ENCODE data around the gene EPX.

EPX gene

GRCh38 chr17:58245428-58246103 lies 53.0 kb downstream of the EPX start:
- no peak for TF ChIP-seq CTCF (conservative IDR thresholded peaks at IDR 0.05; ENCODE audit: low read depth)
- DNase-seq (ENCODE audit: low spot score): no peak
- ChIA-PET POLR2A (ENCODE audit: low non-redundant PET) (no interaction called here), CTCF (interaction anchor here (0.6 to 0.7 kb wide), 2 partner anchors 9 to 401 kb away, joined by 3 to 5 read pairs; no protein-coding TSS in a partner anchor)
- H3K27ac ChIP-seq: no peak overlapping the region

- CTCF ChIA-PET: interaction anchor here (0.5 to 0.6 kb wide), 3 partner anchors 90 to 453 kb away, joined by 3 to 5 read pairs (median 5); no protein-coding TSS in a partner anchor
- no peak for DNase-seq (ENCODE audit: low spot score)
- POLR2A ChIA-PET (ENCODE audit: low non-redundant PET): no interaction called here
- TF ChIP-seq CTCF (conservative IDR thresholded peaks at IDR 0.05; ENCODE audit: low read depth): no peak
- H3K27ac ChIP-seq: no peak overlapping the region
Observed at GRCh38 chr17:58246104-58246740, 53.7 kb downstream of the EPX start.

- ChIA-PET CTCF (interaction anchor here (0.5 to 0.7 kb wide), 3 partner anchors 90 to 453 kb away, joined by 3 to 5 read pairs (median 3); no protein-coding TSS in a partner anchor), POLR2A (ENCODE audit: low non-redundant PET) (no interaction called here)
- no peak for TF ChIP-seq CTCF (conservative IDR thresholded peaks at IDR 0.05; ENCODE audit: low read depth)
- no peak for DNase-seq (ENCODE audit: low spot score)
- H3K27ac ChIP-seq: no peak overlapping the region
Observed at GRCh38 chr17:58246781-58247180, 54.3 kb downstream of the EPX start.

GRCh38 chr17:58247511-58248363 lies 55.2 kb downstream of the EPX start:
- no peak overlapping the region for H3K27ac ChIP-seq
- ChIA-PET POLR2A (ENCODE audit: low non-redundant PET) (no interaction called here), CTCF (interaction anchor here (0.7 kb wide), 1 partner anchor 188 kb away, joined by 3 read pairs; no protein-coding TSS in a partner anchor)
- no peak for TF ChIP-seq CTCF (conservative IDR thresholded peaks at IDR 0.05; ENCODE audit: low read depth)
- no peak for DNase-seq (ENCODE audit: low spot score)

- no peak for DNase-seq (ENCODE audit: low spot score)
- TF ChIP-seq CTCF (conservative IDR thresholded peaks at IDR 0.05; ENCODE audit: low read depth): no peak
- CTCF ChIA-PET: interaction anchor here (0.5 to 1.4 kb wide), 8 partner anchors 9 to 1393 kb away, joined by 3 to 7 read pairs (median 5); no protein-coding TSS in a partner anchor
- H3K27ac ChIP-seq: no peak overlapping the region
- POLR2A ChIA-PET (ENCODE audit: low non-redundant PET): no interaction called here
Observed at GRCh38 chr17:58248955-58249269, 56.4 kb downstream of the EPX start.
